Aorta (tissue), 5 donors: ENCODE data around the gene LATS1. TPM values are rescaled to one million over a fixed set of nuclear protein-coding genes. Genes with fewer than 3 reads are reported as not detected.

Source experiments
- ATAC-seq: fragments of 200-7000 bp; cut with Tn5 transposase; one replicate; pipeline ENCODE4 v1.9.1; 2022; ENCODE audit warnings: moderate library complexity; ENCODE audit not compliant: low FRiP score
- DNase-seq, 2 donors: peaks; one replicate each; pipeline ENCODE4 v3.0.0-alpha.2; 2020
- H3K27ac ChIP-seq, 2 donors: one replicate each; pipeline ENCODE4 v1.5.1; 2013; ENCODE audit warnings: low read length in 2 of 2, mild to moderate bottlenecking in 2 of 2, moderate library complexity in 2 of 2, control low read depth in 1 of 2, inconsistent platforms in 1 of 2, low read depth in 1 of 2
- H3K27me3 ChIP-seq, 2 donors: one replicate each; pipeline ENCODE4 v1.6.1; 2013; ENCODE audit warnings: control low read depth in 1 of 2, low read length in 1 of 2, mild to moderate bottlenecking in 1 of 2, moderate library complexity in 1 of 2; ENCODE audit not compliant: insufficient read depth in 2 of 2, control insufficient read depth in 1 of 2
- H3K36me3 ChIP-seq, 2 donors: one replicate each; pipeline ENCODE4 v1.6.1; 2013; ENCODE audit warnings: control low read depth in 1 of 2, low read length in 1 of 2, mild to moderate bottlenecking in 1 of 2; ENCODE audit not compliant: insufficient read depth in 2 of 2, control insufficient read depth in 1 of 2
- H3K4me1 ChIP-seq, 2 donors: one replicate each; pipeline ENCODE4 v1.6.1; 2013; ENCODE audit warnings: low read length in 2 of 2, control low read depth in 1 of 2, mild to moderate bottlenecking in 1 of 2, moderate library complexity in 1 of 2; ENCODE audit not compliant: insufficient read depth in 2 of 2, control insufficient read depth in 1 of 2
- H3K4me3 ChIP-seq, 2 donors: one replicate each; pipeline ENCODE4 v1.5.1; 2013; ENCODE audit warnings: low read length in 2 of 2, control low read depth in 1 of 2, mild to moderate bottlenecking in 1 of 2
- H3K9me3 ChIP-seq: one replicate; pipeline ENCODE4 v1.6.1; 2013; ENCODE audit warnings: mild to moderate bottlenecking, low read length; ENCODE audit not compliant: control insufficient read depth
- WGBS, 2 donors: extraction: QIAGEN DNeasy Blood & Tissue Kit; methylation state at CpG; one replicate each; pipeline ENCODE4 v1.1.7; 2013; 5-methylcytosine and 5-hydroxymethylcytosine counted together
- intact Hi-C, 2 donors: fragments of 100-400 bp; cut with DNase I; formaldehyde crosslinking; loops; one replicate each; pipeline versions ENCODE4 v1.14.2 to v1.15.0; 2022
- polyA plus RNA-seq, 2 donors: library from polyadenylated mRNA; stranded (reverse); fragments of 200-250 nt; gene quantifications; one replicate each; pipeline ENCODE4 v1.2.3, GENCODE V29; 2013
- total RNA-seq, 2 donors: library from RNA; stranded (reverse); fragmentation: NEBNext Ultra II Directional; extraction: Animal tissue kit (Norgen Biotek cat#: 25700); gene quantifications; one replicate each; pipeline ENCODE4 v1.2.1, GENCODE V29; 2021
- donor health status: healthy with polysubstance abuse.
- donor health status: Bipolar disorder and iron deficiency.
- donor health status: DM: no; HTN: no; CAD: no.
- donor health status: DM: no; HTN: no; CAD: no.
- donor health status: DM: yes; HTN: yes; CAD: no.

Gene LATS1
- total and polyA plus RNA-seq, 4 donors = 5.4 to 39.2 (median 19.3) TPM

DNA sequence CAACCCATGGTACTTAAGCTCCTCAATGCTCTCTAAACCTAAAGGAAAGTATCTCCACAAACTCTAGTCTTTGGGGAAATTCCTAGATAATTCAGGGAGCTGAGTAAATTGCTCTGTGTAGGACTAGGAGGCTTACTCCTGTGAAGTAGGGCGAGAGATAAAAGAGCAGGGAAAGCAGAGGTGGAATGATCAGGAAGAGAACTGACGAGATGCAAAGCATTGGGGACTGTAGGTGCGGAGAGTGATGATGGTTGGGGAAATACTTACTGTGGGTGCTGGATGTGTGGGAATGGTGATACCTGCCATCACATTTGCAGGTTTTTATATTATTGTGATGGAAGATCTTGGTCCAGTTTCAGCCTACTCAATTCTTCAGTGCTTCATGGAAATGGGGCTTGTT, 1.6 kb upstream of the LATS1 start:
- Histone ChIP-seq H3K9me3 (no peaks in the 10 kb centered on the region), H3K36me3 (no peaks in the 10 kb centered on the region), H3K4me3 (no peak overlapping the region), H3K27ac (no peak overlapping the region), H3K27me3 (no peaks in the 10 kb centered on the region), H3K4me1 (no peaks in the 10 kb centered on the region)
- WGBS, 2 donors = 96 to 98% methylated on average over 3 of the region's 3 CpGs
- DNase-seq = no peak
- ATAC-seq = no peak
- intact Hi-C loops = loop anchor here in 1 of 2 donors (10.0 kb wide), 1 partner anchor 75 kb away; the partner anchor contains the start of gene KATNA1

DNA sequence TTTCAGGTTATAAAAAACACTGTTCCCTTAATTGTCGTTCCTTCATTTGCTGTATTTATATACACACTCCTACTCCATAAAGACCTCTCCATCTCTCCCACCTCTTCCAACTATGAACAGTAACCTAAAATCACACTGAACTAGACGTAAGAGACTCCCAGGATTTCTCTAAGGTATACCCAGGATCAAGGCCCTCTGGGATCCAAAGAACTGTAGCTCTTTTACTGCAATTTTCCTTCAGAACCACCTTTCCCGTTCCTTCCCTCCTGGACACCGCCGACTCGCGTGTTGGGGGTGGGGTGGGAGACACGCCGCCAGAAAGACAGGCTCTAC, 680 bp downstream of the LATS1 start:
- Histone ChIP-seq H3K4me1 (no peaks in the 10 kb centered on the region), H3K27me3 (no peaks in the 10 kb centered on the region), H3K4me3 (peak overlapping the region; percentile 58 to 69), H3K9me3 (no peaks in the 10 kb centered on the region), H3K36me3 (no peaks in the 10 kb centered on the region), H3K27ac (peak overlapping the region; percentile 44 to 86)
- WGBS, 2 donors = 0 to 2% methylated on average over 9 of the region's 9 CpGs
- ATAC-seq (peak; percentile 3), DNase-seq (no peak)
- intact Hi-C loops = loop anchor here in 1 of 2 donors (10.0 kb wide), 1 partner anchor 72 kb away; the partner anchor contains the start of gene KATNA1

DNA sequence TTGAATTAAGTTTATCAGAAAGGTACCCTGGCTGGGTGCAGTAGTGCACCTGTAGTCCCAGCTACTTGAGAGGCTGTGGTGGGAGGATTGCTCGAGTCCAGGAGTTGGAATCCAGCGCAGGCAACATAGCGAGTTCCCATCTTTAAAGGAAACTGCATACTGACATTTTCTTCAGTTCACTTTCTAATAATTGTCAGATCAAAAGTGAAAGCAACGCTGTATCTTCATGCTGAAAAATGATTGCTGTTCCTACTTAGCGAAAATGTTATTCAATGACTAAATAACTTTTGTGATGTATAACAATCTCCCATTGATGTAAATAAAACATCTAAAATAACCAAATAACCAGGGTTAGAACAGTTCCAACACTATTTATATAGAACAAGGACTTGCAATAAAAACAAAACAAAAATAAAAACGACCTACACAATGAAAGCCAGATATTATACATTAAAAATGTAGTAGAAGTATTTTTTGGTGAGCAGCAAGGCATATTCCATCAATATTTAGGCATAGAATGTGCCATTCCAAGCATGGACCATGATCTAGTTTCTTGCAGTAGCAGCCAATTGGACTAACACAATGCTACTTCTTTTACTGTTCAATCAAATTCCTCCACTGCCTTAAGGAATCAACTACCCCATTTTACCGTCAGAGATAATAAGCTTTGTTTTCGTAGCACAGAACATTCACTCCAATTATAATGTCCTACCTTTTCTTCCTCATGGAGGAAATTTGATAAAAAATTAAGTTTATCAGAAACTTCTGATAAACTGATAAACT, 1.5 kb downstream of the LATS1 start:
- ATAC-seq = no peak

DNA sequence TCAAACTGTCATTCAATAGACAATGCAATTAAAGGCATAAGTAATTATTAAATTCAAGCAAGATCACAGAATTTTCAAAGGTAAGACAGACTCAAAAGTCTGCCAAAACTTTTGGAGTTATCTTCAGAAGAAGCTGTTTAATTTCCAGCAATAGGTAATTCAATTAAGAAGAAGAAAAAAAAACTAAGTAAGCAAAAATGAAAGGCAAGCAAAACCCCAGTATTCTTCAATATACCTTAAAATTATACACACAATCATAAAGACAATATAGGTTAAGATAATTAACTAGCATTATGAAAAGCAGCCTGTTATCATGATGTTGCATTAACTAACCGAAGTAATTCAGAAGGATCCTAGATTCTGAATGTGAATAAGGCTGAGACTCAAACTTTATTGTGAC, 3.5 kb downstream of the LATS1 start:
- Histone ChIP-seq H3K4me3 (no peak overlapping the region), H3K4me1 (peaks cover 0 to 2% of the 10 kb centered on the region in 2 donors), H3K36me3 (no peaks in the 10 kb centered on the region), H3K9me3 (no peaks in the 10 kb centered on the region), H3K27me3 (no peaks in the 10 kb centered on the region), H3K27ac (no peak overlapping the region)
- ATAC-seq (no peak), DNase-seq (no peak)
- intact Hi-C loops = loop anchor here in 1 of 2 donors (10.0 kb wide), 1 partner anchor 70 kb away; the partner anchor contains the start of gene KATNA1
- WGBS, 2 donors = 95 to 97% methylated on average over 1 of the region's 1 CpG

More for the DNA sequence above, 1.5 kb downstream of the LATS1 start:
- no peak for DNase-seq
- H3K36me3 ChIP-seq = no peaks in the 10 kb centered on the region
- peaks cover 0 to 2% of the 10 kb centered on the region in 2 donors for H3K4me1 ChIP-seq
- peak overlapping the region in 1 of 2 donors; percentile 37 for H3K4me3 ChIP-seq
- intact Hi-C loops = loop anchor here in 1 of 2 donors (10.0 kb wide), 1 partner anchor 72 kb away; the partner anchor contains the start of gene KATNA1
- H3K9me3 ChIP-seq = no peaks in the 10 kb centered on the region
- WGBS, 2 donors = 27 to 31% methylated on average over 8 of the region's 8 CpGs
- no peak overlapping the region for H3K27ac ChIP-seq
- H3K27me3 ChIP-seq = no peaks in the 10 kb centered on the region

DNA sequence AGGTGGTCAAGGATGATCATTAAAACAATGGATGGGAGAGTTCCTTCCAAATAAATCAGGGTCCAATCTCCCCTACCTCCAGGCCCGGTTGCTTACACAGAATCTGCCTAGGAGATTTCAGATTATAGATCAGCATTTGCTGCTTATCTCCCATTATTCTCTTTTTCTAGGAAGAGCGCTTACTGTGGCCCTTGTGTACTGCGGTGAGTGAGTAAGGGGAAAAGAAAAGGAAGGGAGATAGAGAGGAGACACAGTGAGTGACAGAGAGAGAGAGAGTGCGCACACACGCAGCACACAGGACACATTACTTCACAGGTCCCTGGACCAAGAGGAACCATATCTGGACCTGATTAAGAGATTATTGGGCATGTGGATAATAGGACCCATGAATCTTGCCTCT, 6.2 kb downstream of the LATS1 start:
- WGBS, 2 donors = 97 to 98% methylated on average over 5 of the region's 5 CpGs
- no peak for ATAC-seq
- intact Hi-C loops = loop anchor here in 1 of 2 donors (10.0 kb wide), 1 partner anchor 67 kb away; the partner anchor contains the start of gene KATNA1
- Histone ChIP-seq H3K27me3 (no peaks in the 10 kb centered on the region), H3K9me3 (no peaks in the 10 kb centered on the region), H3K36me3 (no peaks in the 10 kb centered on the region), H3K27ac (no peak overlapping the region), H3K4me3 (no peak overlapping the region), H3K4me1 (peaks cover 0 to 2% of the 10 kb centered on the region in 2 donors)
- DNase-seq = no peak

DNA sequence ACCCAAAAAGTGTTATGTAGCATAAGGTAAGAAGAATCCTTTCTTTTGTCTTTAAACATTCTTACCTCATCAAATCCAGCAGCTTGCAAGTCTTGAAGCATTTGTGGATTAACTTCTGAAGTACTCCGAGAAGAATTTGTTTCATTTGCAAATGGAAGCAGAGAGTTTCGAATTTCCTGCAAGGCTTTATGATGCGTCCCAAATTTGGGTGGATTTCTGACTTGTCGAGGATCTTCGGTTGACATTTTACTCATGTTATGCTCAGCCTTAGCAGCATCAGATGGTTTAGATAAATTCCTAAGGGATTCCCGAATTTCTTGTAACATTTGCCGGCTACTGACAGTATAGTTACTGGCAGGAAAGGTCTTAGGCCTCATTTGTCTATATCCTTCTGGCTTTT, 16.2 kb downstream of the LATS1 start:
- WGBS, 2 donors = 55 to 72% methylated on average over 7 of the region's 7 CpGs
- no peak overlapping the region for H3K4me3 ChIP-seq
- ATAC-seq (no peak), DNase-seq (no peak)
- H3K36me3 ChIP-seq = peaks cover 0 to 2% of the 10 kb centered on the region in 2 donors
- H3K9me3 ChIP-seq = no peaks in the 10 kb centered on the region
- no peaks in the 10 kb centered on the region for H3K27me3 ChIP-seq
- no peak overlapping the region for H3K27ac ChIP-seq
- peaks cover 0 to 4% of the 10 kb centered on the region in 2 donors for H3K4me1 ChIP-seq
- intact Hi-C loops = no loop called here

DNA sequence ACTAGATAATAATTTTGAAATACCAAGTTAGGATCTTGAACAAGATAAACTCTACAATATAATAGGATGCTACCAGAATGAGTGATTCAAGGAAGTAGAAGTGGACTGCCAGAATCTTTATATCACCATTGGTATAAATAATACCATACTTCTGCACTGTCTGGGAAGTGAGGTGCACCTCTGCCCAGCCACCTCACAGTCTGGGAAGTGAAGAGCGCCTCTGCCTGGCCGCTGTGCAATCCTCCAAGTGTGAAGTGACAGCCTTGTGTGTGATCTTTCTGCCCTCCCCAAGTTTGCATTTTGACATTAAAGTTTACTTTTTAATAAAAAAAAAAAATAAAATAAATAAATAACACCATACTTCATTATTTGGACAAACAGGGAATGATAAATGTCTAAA, 18.8 kb downstream of the LATS1 start:
- H3K27ac ChIP-seq = no peak overlapping the region
- intact Hi-C loops = no loop called here
- no peak for DNase-seq
- no peak for ATAC-seq
- 96 to 98% methylated on average over 2 of the region's 2 CpGs for WGBS, 2 donors
- H3K36me3 ChIP-seq = peaks cover 0 to 2% of the 10 kb centered on the region in 2 donors
- H3K4me3 ChIP-seq = no peak overlapping the region
- H3K27me3 ChIP-seq = no peaks in the 10 kb centered on the region
- no peaks in the 10 kb centered on the region for H3K9me3 ChIP-seq
- peaks cover 0 to 4% of the 10 kb centered on the region in 2 donors for H3K4me1 ChIP-seq

DNA sequence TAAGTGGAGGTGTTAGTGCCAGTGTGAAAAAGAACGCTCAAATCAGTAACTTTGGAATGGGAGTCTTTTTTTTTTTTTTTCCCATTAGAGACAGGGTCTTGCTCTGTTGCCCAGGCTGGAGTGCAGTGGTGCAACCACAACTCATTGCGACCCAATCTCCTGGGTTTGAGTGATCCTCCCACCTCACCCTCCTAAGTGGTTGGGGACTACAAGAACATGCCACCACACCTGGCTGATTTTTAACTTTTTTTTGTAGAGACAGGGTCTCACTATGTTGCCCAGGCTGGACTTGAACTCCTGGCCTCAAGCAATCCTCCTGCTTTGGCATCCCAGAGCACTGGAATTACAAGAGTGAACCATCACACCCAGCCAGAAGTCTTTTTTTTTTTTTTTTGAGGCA, 19.7 kb downstream of the LATS1 start:
- ATAC-seq = no peak
- 96 to 97% methylated on average over 2 of the region's 2 CpGs for WGBS, 2 donors
- H3K27ac ChIP-seq = no peak overlapping the region
- no peak overlapping the region for H3K4me3 ChIP-seq
- no peaks in the 10 kb centered on the region for H3K27me3 ChIP-seq
- intact Hi-C loops = no loop called here
- H3K36me3 ChIP-seq = peaks cover 0 to 2% of the 10 kb centered on the region in 2 donors
- H3K4me1 ChIP-seq = peaks cover 0 to 4% of the 10 kb centered on the region in 2 donors
- H3K9me3 ChIP-seq = no peaks in the 10 kb centered on the region
- DNase-seq = no peak

DNA sequence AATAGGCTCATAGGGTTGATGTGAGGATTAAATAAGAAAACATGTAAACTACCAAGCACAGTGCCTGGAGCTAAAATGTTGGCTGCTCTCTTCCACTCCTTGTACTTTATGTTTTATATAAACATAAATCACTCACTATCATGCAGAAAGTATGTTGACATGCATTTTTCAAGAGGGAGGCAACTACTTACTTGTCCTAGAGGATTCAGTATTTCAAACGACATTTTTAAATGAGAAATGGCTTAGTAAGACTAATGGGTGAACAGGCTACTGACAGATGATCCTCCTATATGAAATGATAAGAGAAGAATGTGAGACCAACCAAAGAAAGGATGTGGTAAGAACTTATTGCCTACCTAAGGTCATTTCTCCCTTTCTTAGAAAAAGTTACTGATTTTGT, 21.0 kb downstream of the LATS1 start:
- Histone ChIP-seq H3K27me3 (no peaks in the 10 kb centered on the region), H3K9me3 (no peaks in the 10 kb centered on the region), H3K27ac (no peak overlapping the region), H3K36me3 (peaks cover 0 to 2% of the 10 kb centered on the region in 2 donors), H3K4me1 (peaks cover 0 to 4% of the 10 kb centered on the region in 2 donors), H3K4me3 (no peak overlapping the region)
- intact Hi-C loops = no loop called here
- WGBS, 2 donors = 2 to 5% methylated on average over 1 of the region's 1 CpG
- DNase-seq (no peak), ATAC-seq (no peak)
